Effector memory CD8-positive, alpha-beta T cell (primary cell): ENCODE data around the gene GLRX.

Experiments
- ATAC-seq: fragments of 150-1000 bp; cut with Tn5 transposase; replicated peaks from 2 replicates; pipeline ENCODE4 v1.10.0; 2021; ENCODE audit warnings: mild to moderate bottlenecking, moderate library complexity
- DNase-seq, 3 experiments: peaks; one replicate each; pipeline ENCODE4 v3.0.0; 2021
- H3K27ac Mint-ChIP-seq, 2 donors: one replicate each; pipeline ENCODE4 v1.8.0; 2022; ENCODE audit warnings: mild to moderate bottlenecking in 2 of 2, mixed read lengths in 2 of 2, moderate library complexity in 2 of 2
- H3K27me3 Mint-ChIP-seq, 2 donors: one replicate each; pipeline ENCODE4 v1.8.0; 2022; ENCODE audit warnings: mixed read lengths in 2 of 2
- H3K36me3 Mint-ChIP-seq: one replicate; pipeline ENCODE4 v1.8.0; 2022; ENCODE audit warnings: mild to moderate bottlenecking, moderate library complexity, mixed read lengths; ENCODE audit not compliant: insufficient read depth
- H3K4me1 Mint-ChIP-seq, 2 donors: one replicate each; pipeline ENCODE4 v1.8.0; 2022; ENCODE audit warnings: low read depth in 2 of 2, mixed read lengths in 2 of 2
- H3K4me3 Mint-ChIP-seq, 2 donors: one replicate each; pipeline ENCODE4 v1.8.0; 2022; ENCODE audit warnings: mild to moderate bottlenecking in 2 of 2, mixed read lengths in 2 of 2, moderate library complexity in 2 of 2
- H3K9me3 Mint-ChIP-seq, 2 donors: one replicate each; pipeline ENCODE4 v1.8.0; 2022; ENCODE audit warnings: mixed read lengths in 2 of 2

GLRX gene

DNA sequence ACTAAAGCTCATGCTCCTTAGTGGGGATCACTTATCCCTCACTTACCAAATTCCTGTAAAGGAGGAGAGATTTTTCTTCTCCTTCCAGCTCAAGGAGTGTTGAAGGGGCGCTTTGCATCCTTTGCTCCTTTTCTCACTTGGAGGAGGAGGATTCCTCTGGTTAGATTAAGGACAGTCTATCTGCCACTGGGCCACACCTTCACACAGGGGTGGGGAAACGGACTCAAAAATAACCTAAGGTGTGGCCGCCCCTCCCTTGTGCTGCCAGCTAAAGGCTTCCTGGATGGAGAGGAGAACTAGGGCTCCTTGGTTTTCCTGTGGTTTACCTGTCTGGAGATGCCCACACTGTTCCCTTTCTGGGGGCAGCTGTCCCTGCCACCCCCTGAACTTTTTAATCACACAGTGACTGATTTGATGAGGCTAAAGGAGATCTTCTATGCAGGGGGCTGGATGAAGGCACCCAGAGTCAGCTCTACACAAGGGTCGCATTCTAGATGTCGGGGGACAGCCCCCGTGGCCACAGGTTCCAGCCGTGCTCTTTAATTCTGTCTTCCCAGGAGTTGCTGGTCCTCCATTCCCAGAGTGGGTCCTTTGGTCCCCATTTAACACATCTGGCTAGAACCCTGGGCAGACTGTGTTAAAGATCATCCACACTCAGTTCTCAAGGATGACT is 14.4 kb downstream of the GLRX start:
- H3K36me3 Mint-ChIP-seq: peaks cover 6% of the 10 kb centered on the region

DNA sequence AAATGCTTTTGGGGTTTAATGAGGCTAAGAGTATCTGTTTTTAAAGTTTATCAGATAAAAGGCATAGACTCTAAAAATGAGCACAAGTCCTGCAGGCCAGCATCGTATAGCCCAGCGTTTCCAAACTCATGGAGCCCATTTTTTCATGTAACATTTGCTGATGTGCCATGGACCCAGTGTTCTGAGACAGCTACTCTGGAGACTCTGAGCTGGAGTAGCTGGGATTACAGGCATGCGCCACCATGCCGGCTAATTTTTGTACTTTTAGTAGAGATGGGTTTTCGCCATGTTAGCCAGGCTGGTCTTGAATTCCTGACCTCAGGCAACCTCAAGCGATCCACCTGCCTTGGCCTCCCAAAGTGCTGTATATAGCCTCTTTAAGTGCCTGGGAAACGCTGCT is 15.8 kb downstream of the GLRX start:
- peaks cover 37 to 40% of the 10 kb centered on the region in 2 donors for H3K4me1 Mint-ChIP-seq
- ATAC-seq: no peak
- peaks cover 6% of the 10 kb centered on the region for H3K36me3 Mint-ChIP-seq
- no peak overlapping the region for H3K4me3 Mint-ChIP-seq
- H3K9me3 Mint-ChIP-seq: no peaks in the 10 kb centered on the region
- H3K27ac Mint-ChIP-seq: no peak overlapping the region
- DNase-seq: no peak
- H3K27me3 Mint-ChIP-seq: no peaks in the 10 kb centered on the region

More for the DNA sequence above, 14.4 kb downstream of the GLRX start:
- ATAC-seq: no peak
- peak overlapping the region; percentile 92 to 94 for H3K27ac Mint-ChIP-seq
- H3K9me3 Mint-ChIP-seq: no peaks in the 10 kb centered on the region
- H3K4me3 Mint-ChIP-seq: peak overlapping the region; percentile 57 to 61
- H3K4me1 Mint-ChIP-seq: peaks cover 43 to 49% of the 10 kb centered on the region in 2 donors
- no peak for DNase-seq
- H3K27me3 Mint-ChIP-seq: no peaks in the 10 kb centered on the region

DNA sequence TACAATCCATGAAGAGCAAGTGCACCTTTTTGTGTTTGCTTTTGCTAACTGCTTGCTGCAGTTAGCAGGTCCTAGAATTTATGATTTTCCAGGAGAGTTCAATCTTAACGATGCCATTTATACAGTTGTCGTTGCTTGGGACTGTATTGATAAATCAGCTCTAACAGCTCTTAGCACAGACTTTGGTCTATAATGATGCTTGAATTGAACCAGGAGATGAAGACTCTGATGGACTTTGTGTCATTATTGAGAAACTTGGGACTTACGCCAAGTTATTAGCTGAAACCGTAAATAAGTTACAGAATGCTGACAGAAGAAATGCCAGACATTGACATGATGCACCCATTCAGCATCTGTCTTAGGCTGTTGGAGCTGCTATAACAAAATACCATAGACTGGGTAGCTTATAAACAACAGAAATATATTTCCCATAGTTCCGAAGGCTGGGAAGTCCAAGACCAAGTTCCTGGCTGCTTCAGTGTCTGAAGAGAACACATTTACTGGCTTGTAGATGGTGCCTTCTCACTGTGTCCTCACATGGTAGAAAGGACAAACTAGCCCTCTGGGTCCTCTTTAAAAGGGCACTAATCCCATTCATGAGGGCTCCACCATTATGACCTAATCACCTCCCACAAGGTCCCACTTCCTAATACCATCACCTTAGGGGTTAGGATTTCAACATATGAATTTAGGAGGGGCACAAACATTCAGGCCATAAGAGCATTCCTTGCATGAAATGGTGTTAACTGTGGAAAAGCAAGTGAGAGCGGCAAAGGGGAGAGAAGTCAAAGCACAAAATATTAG is 17.6 kb downstream of the GLRX start:
- no peak for DNase-seq
- Mint-ChIP-seq H3K4me3 (no peak overlapping the region), H3K4me1 (peaks cover 24 to 25% of the 10 kb centered on the region in 2 donors), H3K27me3 (no peaks in the 10 kb centered on the region), H3K27ac (no peak overlapping the region), H3K36me3 (peaks cover 6% of the 10 kb centered on the region), H3K9me3 (no peaks in the 10 kb centered on the region)
- ATAC-seq: no peak

DNA sequence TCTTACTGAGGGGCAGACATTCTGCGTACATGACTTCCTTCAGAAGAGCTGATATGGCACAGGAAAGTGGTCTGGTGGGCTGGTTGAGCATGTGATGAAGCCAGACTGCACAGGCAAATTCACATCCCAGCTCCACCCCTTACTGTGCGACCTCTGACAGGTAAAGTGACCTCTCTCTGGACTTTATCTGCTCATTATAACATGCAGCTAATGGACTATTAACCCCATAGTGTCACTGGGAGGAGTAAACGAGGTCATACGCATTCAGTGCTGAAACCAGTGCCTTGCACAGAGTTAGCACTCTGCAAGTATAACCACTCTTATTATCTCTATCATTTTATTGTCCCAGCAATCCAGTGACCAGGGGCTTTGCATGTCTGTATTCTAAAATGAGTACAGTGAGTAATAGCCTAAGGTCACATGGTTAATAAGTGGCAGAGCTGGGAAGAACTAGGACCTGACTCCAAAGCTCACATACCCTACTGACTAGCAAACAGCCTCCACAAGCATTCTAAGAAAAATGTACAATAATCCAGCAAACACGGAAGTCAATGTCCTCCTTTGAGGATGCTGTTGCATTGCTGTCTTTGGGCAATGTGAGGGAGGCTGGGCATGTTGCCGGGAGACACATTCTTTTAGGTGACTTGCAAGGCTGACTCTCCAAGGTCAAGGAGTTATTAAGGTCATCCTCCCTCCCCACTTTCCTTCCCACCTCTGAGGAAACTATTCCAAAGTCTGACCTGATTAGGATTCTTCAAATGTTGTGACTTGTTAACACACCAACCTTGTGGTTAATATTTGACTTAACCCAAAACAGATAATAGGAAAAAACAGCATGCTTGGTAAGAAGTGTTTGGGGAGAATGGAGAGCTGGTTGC is 19.0 kb downstream of the GLRX start:
- H3K4me3 Mint-ChIP-seq: no peak overlapping the region
- no peaks in the 10 kb centered on the region for H3K9me3 Mint-ChIP-seq
- H3K4me1 Mint-ChIP-seq: peaks cover 11% of the 10 kb centered on the region in 2 donors
- DNase-seq (no peak), ATAC-seq (no peak)
- H3K27me3 Mint-ChIP-seq: no peaks in the 10 kb centered on the region
- no peak overlapping the region for H3K27ac Mint-ChIP-seq
- H3K36me3 Mint-ChIP-seq: peaks cover 5% of the 10 kb centered on the region

DNA sequence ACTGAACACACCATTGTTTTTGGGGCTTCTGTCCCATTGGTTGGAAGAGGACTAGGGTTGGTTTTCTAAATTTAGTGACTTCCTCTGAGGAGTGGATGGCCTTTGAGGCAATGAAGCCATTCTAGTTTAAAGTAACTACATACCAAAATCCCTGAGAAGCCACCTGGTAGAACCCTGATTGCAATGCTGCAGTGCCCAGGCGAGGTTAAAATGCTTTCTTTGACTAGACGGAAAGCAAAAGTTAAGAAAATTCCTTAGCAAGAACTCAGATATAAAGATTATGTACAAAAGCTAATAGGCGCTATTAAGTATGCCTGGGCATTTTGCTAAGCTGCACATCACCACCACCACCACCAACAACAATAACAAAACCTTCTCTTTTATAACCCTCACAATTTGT is 20.6 kb downstream of the GLRX start:
- no peaks in the 10 kb centered on the region for H3K36me3 Mint-ChIP-seq
- no peak overlapping the region for H3K27ac Mint-ChIP-seq
- H3K4me3 Mint-ChIP-seq: no peak overlapping the region
- no peaks in the 10 kb centered on the region for H3K9me3 Mint-ChIP-seq
- peaks cover 4% of the 10 kb centered on the region in 2 donors for H3K4me1 Mint-ChIP-seq
- H3K27me3 Mint-ChIP-seq: no peaks in the 10 kb centered on the region
- DNase-seq (no peak), ATAC-seq (no peak)

DNA sequence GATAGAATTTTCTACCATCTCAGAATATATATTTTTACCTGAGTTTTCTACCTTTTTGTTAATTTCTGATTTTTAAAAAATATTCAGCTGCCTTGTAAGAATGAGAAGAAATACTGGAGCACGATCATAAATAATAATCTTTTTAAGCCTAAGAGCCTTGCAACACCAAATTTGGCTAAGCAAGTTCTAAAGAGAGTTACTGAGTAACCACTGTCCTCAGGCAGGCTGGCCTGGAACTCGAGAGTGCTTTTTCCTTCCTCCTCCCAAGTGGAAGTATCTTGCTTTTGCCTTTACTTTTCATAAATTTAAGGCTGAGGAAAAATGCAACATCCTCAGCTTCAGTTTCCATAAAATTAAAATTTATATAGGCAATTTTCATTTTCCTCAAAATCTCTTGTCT is 21.0 kb downstream of the GLRX start:
- Mint-ChIP-seq H3K4me1 (peaks cover 4% of the 10 kb centered on the region in 2 donors), H3K9me3 (no peaks in the 10 kb centered on the region), H3K36me3 (no peaks in the 10 kb centered on the region), H3K27ac (no peak overlapping the region), H3K4me3 (no peak overlapping the region), H3K27me3 (no peaks in the 10 kb centered on the region)
- ATAC-seq (no peak), DNase-seq (no peak)

DNA sequence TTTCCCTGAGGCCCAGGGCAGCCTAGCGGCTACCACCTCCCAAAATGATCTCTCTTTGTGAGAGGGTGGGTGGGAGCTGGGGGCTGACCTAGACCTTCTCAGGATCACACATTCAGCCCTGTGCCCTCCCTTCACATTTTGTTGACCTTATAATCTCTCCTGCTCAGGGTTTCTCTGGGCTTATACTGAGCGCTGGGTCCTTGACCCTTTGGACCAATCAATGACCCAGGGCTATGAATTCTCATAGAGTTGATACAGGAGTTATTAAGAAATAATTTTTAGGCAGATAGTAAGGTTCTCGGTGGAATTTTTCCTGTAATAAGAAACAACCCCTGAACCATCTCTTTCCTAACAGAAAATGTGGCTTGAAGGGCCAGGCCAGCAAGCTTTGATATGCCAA is 22.0 kb downstream of the GLRX start:
- no peak overlapping the region for H3K27ac Mint-ChIP-seq
- peaks cover 4% of the 10 kb centered on the region in 2 donors for H3K4me1 Mint-ChIP-seq
- no peaks in the 10 kb centered on the region for H3K27me3 Mint-ChIP-seq
- no peak for ATAC-seq
- H3K9me3 Mint-ChIP-seq: no peaks in the 10 kb centered on the region
- DNase-seq: no peak
- no peaks in the 10 kb centered on the region for H3K36me3 Mint-ChIP-seq
- no peak overlapping the region for H3K4me3 Mint-ChIP-seq

DNA sequence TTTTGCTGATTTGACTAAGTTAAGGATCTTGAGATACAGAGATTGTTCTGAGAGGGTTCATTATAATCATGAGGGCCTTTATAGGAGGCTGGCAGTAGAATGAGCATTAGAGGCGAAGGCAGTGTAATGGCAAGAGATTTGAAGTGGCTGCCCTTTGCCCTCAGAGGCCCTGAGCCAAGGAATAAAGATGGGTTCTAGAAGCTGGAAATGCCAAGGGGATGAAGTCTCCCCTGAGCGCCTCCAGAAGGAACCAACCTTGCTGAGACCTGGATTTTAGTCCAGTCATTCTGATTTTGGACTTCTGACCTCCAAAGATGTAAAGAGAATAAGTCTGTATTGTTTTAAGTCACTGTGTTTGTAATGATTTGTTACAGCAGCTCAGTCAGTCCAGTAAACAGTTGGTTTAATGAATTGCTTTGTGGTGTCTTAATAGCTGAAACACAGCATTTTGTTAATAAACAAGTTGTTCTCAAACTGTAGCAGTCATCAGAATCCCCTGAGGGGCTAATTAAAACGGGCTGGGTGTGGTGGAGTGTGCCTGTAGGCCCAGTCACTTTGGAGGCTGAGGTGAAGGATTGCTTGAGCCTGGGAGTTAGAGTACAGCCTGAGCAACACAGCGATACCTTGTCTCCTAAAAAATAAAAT is 23.2 kb downstream of the GLRX start:
- DNase-seq (no peak), ATAC-seq (no peak)
- Mint-ChIP-seq H3K27ac (peak overlapping the region in 1 of 2 donors; percentile 59), H3K9me3 (no peaks in the 10 kb centered on the region), H3K27me3 (no peaks in the 10 kb centered on the region), H3K4me3 (no peak overlapping the region), H3K4me1 (peaks cover 4% of the 10 kb centered on the region in 2 donors), H3K36me3 (no peaks in the 10 kb centered on the region)

DNA sequence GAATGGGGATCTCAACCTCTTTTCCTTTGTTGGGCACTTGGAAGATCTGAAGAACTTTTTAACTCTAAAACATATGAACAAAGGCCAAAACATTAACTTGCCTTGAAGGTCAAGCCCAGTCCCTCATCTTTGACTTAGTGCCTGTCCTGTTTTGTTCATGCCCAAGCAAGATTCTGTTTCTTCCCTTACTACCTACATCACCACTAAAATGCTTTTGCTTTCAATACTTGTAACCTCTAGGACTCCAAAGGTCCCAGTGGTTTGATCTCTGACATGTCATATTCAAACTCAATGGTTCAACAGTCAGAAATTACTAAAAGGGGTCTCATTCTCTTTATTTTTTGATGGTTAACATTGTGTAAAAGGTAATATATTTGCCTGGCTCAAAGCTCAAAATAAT is 24.0 kb downstream of the GLRX start:
- DNase-seq (no peak), ATAC-seq (no peak)
- no peaks in the 10 kb centered on the region for H3K27me3 Mint-ChIP-seq
- H3K4me1 Mint-ChIP-seq: peaks cover 4% of the 10 kb centered on the region in 2 donors
- no peak overlapping the region for H3K27ac Mint-ChIP-seq
- H3K9me3 Mint-ChIP-seq: no peaks in the 10 kb centered on the region
- H3K4me3 Mint-ChIP-seq: no peak overlapping the region
- H3K36me3 Mint-ChIP-seq: no peaks in the 10 kb centered on the region

DNA sequence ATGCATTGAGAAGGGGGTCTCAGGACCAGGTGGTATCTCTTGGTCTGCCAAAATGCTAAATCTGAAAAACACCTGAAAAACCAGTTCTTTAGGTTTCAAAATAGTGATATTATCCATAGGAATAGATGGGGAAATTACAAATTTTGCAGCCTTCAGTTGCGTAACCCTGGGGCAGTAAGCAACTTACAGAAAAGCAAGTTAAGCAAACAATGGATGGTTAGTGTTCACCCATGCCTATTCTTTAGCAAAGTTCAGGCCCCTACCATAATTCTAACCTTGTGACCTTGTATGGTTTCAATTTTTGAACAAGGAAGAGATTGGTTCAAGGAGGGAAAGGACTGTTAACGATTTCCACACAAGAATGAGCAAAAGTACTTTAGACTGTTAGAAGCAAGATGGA is 24.5 kb downstream of the GLRX start:
- H3K27me3 Mint-ChIP-seq: no peaks in the 10 kb centered on the region
- H3K36me3 Mint-ChIP-seq: no peaks in the 10 kb centered on the region
- no peak for ATAC-seq
- no peak overlapping the region for H3K27ac Mint-ChIP-seq
- no peak overlapping the region for H3K4me3 Mint-ChIP-seq
- H3K9me3 Mint-ChIP-seq: no peaks in the 10 kb centered on the region
- peaks cover 4% of the 10 kb centered on the region in 2 donors for H3K4me1 Mint-ChIP-seq
- DNase-seq: no peak

DNA sequence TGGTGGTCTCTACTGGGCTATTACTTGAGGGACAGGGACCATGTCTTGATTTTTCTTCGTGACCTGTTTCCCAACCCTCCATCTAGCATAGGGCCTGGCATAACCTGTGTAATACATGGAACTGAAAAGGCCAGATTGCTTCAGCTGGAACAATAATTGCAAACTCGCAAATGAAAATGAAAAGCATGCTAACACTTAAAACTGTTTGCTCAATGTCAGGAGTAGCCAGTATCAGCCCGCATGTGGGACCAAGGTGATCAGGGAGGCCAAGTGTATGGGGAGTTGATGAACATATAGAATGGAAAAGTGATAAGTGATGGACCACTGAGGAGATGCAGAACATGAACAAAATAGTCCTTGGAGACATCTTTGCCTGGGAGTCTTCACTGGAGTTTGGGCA is 25.2 kb downstream of the GLRX start:
- no peaks in the 10 kb centered on the region for H3K9me3 Mint-ChIP-seq
- H3K4me3 Mint-ChIP-seq: no peak overlapping the region
- no peaks in the 10 kb centered on the region for H3K4me1 Mint-ChIP-seq
- H3K36me3 Mint-ChIP-seq: no peaks in the 10 kb centered on the region
- H3K27ac Mint-ChIP-seq: no peak overlapping the region
- no peak for DNase-seq
- no peak for ATAC-seq
- no peaks in the 10 kb centered on the region for H3K27me3 Mint-ChIP-seq

DNA sequence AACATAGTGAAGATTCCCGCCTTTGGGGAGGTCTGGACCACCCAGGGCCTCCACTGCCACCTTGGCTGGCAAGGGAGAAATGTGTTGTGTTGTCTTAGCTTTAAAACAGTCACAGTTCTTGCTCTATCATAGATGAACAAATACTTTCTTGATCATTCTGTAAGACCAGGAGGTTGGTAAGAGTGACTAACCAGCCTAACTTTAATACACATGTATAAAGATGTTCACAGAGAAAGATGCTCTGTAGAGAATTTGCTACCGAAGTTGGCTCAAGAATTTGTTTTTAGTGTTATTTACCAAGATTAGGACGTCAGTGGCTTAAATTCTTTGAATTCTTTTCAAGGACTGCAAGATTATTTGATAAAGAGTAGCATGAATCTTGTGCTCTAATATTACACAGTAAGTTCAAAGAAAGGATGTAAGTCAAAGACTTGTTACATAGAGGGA is 28.4 kb downstream of the GLRX start:
- Mint-ChIP-seq H3K9me3 (no peaks in the 10 kb centered on the region), H3K4me3 (no peak overlapping the region), H3K4me1 (no peaks in the 10 kb centered on the region), H3K27me3 (no peaks in the 10 kb centered on the region), H3K27ac (no peak overlapping the region), H3K36me3 (no peaks in the 10 kb centered on the region)
- ATAC-seq: no peak
- no peak for DNase-seq

DNA sequence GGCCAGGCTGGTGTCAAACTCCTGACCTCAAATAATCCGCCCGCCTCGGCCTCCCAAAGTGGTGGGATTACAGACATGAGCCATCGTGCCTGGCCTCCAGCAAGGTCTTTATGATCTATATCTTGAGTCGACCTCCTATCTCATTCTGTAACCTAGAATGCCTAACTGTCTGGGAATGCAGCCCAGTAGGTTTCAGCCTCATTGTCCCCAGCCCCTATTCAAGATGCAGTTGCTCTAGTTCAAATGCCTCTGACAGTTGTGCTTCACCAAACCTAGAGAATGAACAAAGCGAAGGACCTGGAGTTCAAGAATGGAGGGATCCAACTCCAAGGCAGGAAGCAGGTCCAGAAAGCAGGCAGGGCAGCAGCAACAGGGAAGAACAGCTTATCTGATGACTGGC is 30.8 kb downstream of the GLRX start:
- H3K4me3 Mint-ChIP-seq: no peak overlapping the region
- no peaks in the 10 kb centered on the region for H3K4me1 Mint-ChIP-seq
- no peak for DNase-seq
- H3K27me3 Mint-ChIP-seq: no peaks in the 10 kb centered on the region
- H3K9me3 Mint-ChIP-seq: no peaks in the 10 kb centered on the region
- no peak overlapping the region for H3K27ac Mint-ChIP-seq
- no peaks in the 10 kb centered on the region for H3K36me3 Mint-ChIP-seq
- ATAC-seq: no peak
